HG03442 (cell line): ENCODE data around the gene KRT32.

Experiments used
- ATAC-seq: cut with Tn5 transposase; IDR thresholded peaks from one replicate; pipeline ENCODE4 v1.9.1; 2021; ENCODE audit warnings: mild to moderate bottlenecking, moderate library complexity; ENCODE audit not compliant: unreplicated experiment

KRT32 gene

DNA sequence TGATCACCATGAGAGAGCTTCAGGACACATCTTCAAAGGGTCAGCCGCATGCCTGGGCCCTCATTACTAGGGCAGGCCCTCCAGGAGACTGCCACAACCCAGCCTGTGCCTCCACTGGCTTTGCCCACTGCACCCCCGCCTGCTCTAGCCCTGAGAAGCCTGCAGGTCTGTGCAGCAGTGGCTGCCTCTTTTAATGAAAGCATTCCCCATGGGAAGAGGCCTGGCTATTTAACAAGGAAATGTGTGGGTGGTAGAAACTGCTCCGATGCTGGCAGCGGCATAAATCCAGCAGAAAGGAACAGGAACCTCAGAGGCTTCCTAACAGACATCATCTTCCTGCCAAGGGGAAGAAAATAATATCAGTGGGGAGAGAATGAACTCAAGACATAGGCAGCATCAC is 375 bp upstream of the KRT32 start:
- ATAC-seq = no peak

DNA sequence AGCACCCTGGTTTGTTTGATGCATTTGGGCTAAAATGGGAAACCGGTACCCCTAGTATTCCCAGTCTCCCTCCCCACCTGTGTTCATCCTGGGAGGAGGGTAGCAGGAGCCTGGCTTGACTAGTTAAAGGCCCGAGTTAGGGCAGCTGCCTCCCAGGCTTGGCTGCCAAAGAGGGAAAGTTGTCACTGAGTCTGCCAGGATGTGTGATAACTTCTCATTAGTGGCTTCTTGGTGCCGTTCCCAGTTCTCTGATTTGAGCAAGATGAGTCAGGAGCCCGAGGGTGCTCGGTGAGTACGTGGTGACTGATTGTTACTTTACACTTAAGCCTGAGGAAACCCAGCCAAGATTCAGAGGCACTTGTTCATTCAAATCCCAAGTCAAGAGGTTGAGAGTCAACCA is 2.5 kb downstream of the KRT32 start:
- no peak for ATAC-seq

DNA sequence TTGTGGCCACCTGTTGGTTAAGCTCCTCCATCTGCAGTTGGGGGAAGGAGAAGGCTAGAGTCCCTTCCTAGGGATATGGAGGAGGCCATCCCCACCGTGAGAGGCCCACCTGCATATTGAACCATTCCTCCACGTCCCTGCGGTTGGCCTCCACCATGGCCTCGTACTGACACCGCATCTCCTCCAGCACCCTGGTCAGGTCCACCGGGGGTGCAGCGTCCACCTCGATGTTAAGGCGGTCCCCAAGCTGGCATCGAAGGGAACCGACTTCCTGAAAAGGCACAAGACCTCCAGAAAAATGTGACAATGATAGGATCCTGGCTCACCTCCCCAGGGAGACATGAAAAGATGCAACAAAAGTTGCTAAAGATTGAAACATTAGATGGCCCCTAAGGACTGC is 3.0 kb downstream of the KRT32 start:
- no peak for ATAC-seq

DNA sequence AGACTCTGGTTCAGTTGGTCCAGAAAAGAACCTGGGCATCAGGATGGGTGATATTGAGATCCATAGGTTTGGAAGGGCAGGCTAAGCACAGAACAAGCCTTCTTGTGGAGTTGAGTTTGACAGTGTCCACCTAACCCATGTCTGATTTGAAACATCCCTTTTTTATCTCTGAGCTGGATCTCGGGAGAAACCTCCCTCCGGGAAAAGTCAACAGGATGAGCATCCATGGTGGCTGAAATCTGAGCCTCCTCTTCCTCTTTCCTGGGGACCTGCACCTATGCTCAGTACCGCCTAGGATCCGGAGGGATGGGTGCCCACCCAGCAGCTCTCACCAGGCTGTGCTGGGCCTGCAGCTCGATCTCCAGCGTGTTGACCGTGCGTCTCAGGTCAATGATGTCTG is 3.4 kb downstream of the KRT32 start:
- ATAC-seq = no peak

DNA sequence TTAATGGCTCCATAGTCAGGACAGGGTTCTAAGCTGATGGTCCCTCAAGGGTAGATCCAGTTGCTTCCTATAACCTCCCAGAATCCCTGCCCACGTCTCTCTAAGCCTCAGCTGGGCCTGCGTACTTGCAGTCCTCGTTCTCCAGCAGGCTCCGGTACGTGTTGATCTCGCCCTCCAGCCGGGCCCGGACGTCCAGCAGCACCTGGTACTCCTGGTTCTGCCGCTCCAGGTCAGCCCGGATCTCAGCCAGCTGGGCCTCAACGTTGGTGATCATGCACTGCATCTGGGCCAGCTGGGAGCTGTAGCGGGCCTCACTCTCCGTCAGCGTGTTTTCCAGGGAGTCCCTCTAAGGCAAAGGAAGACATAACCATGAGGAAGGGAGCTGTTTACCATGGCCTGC is 4.5 kb downstream of the KRT32 start:
- no peak for ATAC-seq

DNA sequence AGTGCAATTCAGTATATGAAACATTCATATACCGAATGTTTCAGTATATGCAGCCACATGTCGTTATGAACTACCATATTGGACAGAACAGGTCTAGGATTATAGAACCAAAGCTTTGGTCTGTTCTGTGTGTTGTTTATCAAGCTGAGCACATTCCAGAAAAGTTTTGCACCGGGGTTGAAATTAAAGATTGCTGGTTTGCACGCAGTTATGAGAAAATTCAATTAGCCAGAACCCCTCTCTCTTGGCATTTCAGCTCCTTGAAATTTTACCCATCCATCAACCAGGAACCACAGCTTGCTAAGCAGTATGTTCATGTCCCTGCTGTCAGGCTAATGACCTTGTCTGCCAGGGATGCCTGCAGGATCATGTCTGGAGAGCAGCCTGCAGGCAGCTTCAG is 9.5 kb downstream of the KRT32 start:
- ATAC-seq = no peak

DNA sequence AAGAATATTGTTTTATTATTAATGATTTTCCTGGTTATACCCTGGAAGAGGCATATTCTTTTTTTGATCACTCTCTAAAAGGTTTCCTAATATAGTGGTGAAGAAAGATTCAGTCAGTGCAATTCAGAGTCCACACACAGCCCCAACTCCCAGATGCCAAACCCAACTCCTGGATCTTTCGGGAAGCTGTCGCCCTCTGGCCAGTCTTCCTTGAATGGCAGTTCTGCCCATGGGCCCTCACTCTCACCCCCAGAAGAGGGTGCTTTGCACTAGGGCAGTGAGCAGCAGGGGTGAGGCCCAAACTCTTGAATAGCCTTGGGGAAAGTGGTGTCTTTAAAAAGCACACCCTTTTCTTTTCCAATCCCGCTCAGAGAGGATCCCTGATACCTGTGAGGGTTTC is 11.0 kb downstream of the KRT32 start:
- no peak for ATAC-seq

DNA sequence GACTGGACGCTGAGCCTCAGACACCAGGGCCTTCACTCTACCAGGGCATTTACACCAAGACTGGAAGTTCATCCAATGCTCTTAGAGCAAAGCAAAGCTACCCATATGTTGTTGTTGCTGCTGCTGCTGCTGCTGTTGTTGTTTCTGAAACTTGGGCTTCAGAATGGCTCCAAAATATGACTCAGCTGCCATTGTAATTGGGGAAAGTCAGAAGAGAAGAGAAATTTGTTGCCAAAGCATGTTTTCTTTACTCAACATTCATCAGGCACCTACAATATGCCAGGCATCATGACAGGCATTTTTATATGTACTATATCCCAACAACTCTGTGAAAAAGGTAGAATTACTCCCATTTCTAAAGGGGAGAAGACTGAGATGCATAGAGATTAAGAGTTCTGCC is 11.9 kb downstream of the KRT32 start:
- ATAC-seq = no peak

DNA sequence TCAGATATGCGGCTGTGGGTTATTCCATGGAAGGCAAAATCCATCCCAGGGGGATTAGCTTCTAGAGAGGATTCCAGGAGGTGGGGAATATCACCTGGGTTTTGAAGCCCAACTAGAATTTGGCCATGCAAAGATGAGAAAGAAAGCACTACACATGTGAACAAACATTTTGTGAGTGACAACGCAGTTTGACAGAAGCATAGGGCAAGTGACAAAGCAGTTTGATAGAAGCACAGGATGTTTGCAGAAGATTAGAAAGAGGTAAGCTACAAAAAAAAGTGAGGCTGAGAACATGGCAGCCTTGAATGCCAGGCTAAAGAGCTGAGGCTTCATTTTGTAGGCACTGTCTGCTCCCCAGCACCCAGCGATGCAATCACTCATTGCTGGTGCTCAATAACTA is 14.1 kb downstream of the KRT32 start:
- ATAC-seq = no peak

DNA sequence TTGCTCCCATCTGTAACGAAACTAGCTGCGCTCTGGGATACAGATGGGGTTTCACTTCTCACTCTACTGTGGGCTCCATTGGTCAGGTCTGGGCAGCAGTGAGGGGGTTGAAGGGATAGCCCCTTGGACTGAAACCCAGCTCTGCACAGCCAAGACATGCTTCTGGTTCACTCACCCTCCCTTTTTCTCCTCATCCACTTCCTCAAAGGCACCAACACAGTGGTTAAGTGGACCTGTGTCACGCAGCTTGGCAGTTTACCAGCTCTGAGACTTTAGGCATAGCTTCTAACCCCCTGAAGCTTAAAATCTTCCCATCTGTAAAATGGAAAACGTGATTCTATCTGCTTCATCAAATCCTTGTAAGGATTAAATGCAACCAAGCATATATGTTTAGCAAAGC is 14.9 kb downstream of the KRT32 start:
- no peak for ATAC-seq

DNA sequence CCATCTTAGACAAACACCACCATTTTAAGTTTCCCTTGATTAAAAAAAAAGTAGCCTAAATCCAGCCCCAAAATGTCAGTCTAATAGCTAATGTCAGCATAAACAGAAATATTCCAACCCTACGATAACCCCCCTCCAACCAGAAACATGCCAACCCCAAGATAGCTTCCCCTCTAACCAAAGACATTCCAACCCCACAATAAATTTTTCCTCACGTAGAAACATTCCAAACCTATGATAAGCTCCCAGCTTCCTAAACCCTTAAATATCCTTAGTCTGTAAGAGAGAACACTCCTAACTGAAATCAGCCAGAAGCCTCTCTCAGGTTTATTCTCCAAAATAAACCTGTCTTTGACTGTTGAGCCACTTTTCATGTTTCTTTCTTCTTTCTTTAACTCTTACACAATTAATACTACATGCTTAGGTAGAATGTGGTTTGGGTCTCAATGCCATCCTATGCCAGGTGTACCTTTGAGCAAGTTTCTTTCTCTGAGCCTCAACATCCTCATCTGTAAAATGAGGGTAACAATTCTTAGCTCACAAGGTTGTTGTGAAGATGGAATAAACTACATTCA is 15.9 kb downstream of the KRT32 start:
- ATAC-seq = no peak

DNA sequence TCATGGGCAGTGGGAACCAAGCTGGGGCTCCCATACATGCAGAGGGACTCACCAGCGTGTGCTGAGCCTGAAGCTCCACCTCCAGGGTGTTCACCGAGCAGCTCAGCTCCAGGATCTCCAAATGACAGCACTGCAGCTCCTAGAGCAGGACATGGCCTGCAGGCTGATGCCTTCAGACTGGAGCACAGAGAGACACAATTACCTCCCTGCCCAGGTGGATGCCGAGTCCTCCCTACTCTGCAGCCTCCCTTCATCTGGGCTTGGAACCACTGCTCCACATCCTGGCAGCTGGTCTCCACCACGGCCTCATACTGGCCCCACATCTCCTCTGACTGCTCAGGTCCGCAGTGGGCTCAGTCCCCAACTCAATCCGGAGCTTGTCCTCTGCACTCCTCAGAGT is 18.2 kb downstream of the KRT32 start:
- ATAC-seq = no peak

DNA sequence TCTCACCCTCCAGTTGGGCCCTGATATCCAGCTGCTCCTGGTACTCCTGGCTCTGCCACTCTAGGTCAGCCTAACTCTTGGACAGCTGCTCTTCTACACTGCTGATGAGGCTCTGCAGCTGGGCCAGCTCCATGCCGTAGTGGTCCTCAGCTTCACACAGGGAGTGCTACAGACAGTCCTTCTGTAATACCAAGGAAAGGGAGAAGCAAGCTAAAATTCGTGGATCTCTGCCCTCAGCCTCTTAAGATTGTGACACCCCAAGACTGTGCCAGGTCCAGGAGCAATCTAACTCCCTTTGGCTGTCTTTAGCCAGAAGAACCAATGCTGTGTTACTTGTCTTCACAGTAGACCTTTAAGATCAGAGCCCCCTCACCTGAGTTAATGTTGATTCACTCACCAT is 18.7 kb downstream of the KRT32 start:
- ATAC-seq = no peak

DNA sequence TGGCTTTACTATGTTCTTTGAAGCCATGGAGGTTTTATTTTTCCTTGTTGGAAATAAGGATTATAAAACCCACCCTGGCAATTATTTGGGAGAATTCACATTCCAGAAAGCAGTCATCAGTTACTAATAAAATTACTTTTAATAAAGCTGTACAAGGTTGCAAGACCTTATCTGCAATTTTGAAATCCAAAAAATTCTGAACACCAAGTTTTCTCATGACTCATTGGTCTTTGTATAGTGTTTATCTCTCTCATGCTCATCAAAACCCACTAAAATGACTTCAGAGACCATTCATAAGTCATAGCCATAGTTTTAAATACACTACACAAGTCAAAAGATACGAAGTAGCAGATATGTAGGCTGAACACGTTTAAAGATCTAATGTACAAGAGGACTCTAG is 20.4 kb downstream of the KRT32 start:
- ATAC-seq = no peak

DNA sequence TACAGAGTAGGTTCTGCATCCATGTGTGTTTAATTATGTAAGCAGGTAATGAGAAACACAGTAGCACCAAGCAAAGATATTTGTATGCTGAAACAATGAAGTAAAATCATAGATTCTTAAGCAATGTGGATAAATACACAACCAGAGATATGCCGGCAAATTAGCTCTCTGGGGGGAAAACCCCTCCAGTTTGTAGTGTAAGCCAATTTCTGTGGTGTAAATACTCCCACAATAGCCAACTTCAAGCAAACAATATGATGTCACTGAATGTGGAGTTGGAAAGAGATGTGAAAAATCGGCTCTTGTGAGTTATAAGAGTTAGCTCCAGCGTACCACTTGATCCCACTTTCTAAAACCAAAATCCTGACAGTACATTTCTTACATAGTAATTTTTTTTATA is 22.5 kb downstream of the KRT32 start:
- no peak for ATAC-seq

DNA sequence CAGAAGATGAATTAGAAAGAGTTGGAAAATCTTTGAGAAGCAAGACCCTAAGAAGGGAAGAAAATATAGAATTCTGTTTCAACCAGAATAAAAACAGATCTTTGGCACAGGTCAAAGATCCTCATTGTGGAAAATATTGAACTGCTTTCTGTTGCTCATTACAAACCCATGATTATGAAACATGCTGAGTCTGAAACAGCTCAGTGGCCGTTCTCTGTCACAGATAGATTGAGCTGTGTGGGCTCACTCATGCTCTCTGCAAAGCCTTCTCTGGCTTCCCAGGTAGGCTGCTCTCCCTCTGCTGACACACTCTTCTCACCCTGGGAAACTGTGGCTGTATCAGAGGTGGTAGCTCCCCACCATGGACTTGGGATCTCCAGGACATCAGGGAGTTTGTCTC is 23.0 kb downstream of the KRT32 start:
- no peak for ATAC-seq

DNA sequence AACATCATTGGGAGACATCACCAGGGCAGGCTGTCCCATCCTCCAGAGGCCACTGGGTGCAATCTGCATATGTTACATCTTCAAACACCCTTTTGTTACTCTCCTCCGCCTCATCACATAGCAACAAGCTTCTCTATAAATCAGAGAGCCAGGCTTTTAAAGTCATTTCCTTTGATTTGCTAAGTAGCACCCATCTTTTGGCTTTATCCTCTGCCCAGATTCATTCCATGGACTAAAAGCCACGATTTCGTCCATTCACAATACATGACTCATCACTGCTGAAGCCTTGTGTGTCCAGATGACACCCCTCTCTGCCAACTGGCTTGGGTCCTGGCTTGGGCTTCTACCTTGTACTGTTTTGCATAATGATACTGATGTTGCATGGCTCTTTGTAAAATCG is 24.4 kb downstream of the KRT32 start:
- no peak for ATAC-seq

DNA sequence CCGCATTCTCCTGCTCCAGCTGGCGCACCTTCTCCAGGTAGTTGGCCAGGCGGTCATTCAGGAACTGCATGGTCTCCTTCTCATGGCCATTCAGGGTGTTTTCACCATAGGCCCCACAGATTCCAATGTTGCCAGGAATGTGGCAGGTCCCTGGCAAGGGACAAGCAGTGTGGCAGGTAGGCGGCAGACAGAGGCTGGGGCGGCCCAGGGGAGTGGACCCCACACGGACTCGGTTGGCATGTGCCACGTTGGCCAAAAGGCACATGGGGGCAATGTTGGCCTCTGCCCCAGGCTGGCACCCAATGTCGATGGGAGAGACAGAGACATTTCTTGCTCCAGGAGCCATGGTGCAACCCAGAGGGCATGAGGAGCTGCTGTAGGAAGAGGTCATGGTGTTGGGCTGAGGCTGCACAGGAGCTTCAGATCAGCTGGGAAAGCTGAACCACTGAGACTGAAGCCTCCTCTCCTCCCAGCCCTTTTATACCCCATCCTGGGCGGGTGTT is 26.6 kb downstream of the KRT32 start, which contains the start of gene KRT38:
TSS of gene KRT38 (minus strand) at position 453 of the 503 bp plus-strand sequence. CDS start at position 391, 62 bp downstream.
- no peak for ATAC-seq

DNA sequence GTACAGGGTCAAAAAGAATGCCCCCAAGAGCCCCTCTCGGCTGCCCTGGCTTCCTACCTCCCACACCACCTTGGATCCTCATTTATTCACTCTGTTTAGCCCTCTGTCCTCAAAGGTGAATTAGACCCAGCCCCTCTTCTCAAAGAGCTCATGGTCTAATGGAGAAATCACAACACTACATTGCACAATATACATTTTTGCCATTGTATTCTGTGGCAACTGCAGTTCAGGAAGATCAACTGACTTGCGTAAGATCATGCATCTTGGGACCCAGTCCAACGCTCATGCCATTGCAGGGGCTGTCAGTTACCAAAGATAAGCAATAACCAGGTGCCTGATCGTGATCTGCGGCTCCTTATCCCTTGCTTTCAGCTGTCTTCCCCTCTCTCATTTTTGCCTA is 27.8 kb downstream of the KRT32 start:
- ATAC-seq = no peak

DNA sequence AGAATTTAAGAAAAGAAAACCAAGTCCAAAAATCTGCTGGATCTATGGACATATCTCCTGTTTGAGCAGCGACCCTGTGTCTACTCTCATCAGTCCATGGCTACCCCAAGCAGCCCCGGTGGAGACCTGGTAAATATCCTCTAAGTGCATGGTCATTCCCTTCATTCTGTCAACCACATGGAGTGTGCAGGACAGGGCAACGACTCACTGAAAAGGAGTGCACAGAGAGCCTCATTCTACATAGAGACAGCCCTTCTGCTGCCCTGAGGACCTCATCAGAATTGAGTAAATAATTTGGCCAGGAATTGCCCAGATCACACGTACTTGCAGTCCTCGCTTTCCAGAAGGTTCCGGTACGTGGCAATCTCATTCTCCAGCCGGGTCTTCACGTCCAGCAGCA is 29.4 kb downstream of the KRT32 start:
- ATAC-seq = no peak

DNA sequence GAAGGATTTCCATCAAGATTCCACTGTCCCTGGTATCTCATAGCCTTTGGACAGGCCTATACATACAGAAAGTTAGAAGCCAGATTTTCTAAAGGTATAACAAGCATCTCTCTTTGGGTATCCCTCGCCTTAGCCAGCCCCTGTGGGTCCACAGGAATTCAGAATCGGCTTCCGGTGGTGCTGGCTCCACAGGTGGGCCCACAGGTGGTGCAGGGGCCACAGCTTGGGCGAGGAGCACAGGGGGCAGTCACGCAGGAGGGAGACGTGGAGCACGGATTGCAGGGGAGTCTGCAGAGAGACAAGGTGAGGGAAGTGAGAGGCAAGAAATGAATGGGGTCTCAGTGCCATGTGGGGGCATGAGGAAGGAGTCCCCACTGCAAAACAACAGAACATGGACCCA is 29.9 kb downstream of the KRT32 start:
- ATAC-seq = no peak

DNA sequence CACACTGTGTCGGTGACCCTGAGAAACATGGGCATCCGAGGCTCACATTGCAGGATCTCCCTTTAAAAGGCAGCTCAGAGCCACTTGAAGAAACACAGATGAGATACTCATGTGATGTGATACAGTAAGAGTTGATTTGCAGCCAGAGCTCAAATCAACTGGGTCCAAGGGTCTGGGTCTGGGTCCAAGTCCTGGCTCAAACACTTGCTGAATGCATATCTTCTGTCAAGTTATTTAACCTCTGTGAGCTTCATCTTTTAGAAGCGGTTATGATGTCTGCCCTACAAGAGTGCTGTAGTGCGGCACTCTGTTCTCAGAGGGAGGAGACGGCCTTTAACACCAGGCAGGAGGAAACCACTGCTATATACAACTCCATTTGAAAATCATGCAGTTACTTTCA is 32.8 kb downstream of the KRT32 start:
- ATAC-seq = no peak

DNA sequence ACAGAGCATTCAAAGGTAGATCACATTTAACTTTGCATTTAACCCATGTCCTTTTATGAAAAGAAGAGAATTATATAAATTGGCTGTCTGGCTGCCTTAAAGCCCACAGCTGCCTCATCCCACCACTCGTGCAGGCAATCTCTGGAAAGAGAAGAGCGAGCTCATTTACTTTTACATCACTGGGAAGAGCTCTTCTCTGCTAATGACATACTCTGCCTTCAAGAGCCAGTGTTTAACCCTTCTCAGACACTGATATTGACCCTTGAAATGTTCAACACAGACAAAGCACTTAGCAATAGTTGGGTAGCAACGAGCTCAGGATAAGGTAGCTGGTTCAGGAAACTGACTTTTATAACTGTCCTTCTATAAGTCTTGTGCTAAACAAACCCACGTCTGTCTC is 33.2 kb downstream of the KRT32 start:
- ATAC-seq = no peak
